GM19463 (cell line): ENCODE measurements around the gene PGBD2.
"Not testable (repeated sequence)": the region's sequence is repeated elsewhere in the genome, so short reads cannot be mapped to it uniquely, and the experiment has no call there.

Experiments
- ATAC-seq: cut with Tn5 transposase; IDR thresholded peaks from one replicate; pipeline ENCODE4 v1.9.1; 2021; ENCODE audit warnings: mild to moderate bottlenecking, moderate library complexity; ENCODE audit not compliant: unreplicated experiment

The PGBD2 gene

GRCh38 chr1:248906009-248906752, at the start of gene PGBD2:
Gene PGBD2 (plus strand): TSS chr1:248906235. CDS start chr1:248913863, 7,628 bp downstream.
- peak; percentile 88 for ATAC-seq

GRCh38 chr1:248857201-248857600, 48.8 kb upstream of the PGBD2 start:
- no peak for ATAC-seq

GRCh38 chr1:248857749-248858095, 48.3 kb upstream of the PGBD2 start:
- no peak for ATAC-seq

GRCh38 chr1:248858096-248858890, 47.7 kb upstream of the PGBD2 start:
- peak; percentile 24 for ATAC-seq

- ATAC-seq, result peak; percentile 81
These were observed 46.8 kb upstream of the PGBD2 start, which contains the start of gene ZNF692 for GRCh38 chr1:248858891-248859889. Gene ZNF692 (minus strand): TSS chr1:248859085. CDS start chr1:248858309, 776 bp downstream.

- ATAC-seq, result no peak
These were observed 46.0 kb upstream of the PGBD2 start for GRCh38 chr1:248860007-248860406.

GRCh38 chr1:248861616-248862015, 44.4 kb upstream of the PGBD2 start:
- ATAC-seq, result no peak

GRCh38 chr1:248862695-248862997, 43.4 kb upstream of the PGBD2 start:
- ATAC-seq, result no peak

GRCh38 chr1:248862998-248863881, 42.8 kb upstream of the PGBD2 start:
- peak; percentile 62 for ATAC-seq

- no peak for ATAC-seq
These were observed 34.1 kb upstream of the PGBD2 start for GRCh38 chr1:248871837-248872401.

GRCh38 chr1:248872752-248873408, 33.2 kb upstream of the PGBD2 start:
- peak; percentile 37 for ATAC-seq

- ATAC-seq, result peak; percentile 68
These were observed 32.5 kb upstream of the PGBD2 start for GRCh38 chr1:248873409-248873992.

GRCh38 chr1:248873993-248874533, 32.0 kb upstream of the PGBD2 start:
- ATAC-seq, result peak; percentile 51

GRCh38 chr1:248881261-248881660, 24.8 kb upstream of the PGBD2 start:
- ATAC-seq, result no peak

GRCh38 chr1:248882427-248882826, 23.6 kb upstream of the PGBD2 start:
- ATAC-seq, result not testable (repeated sequence)

- ATAC-seq, result no peak
These were observed 21.3 kb upstream of the PGBD2 start for GRCh38 chr1:248884632-248885295.

GRCh38 chr1:248885646-248886045, 20.4 kb upstream of the PGBD2 start:
- no peak for ATAC-seq
